ENCODE results near the gene RAP1GAP.

DNA sequence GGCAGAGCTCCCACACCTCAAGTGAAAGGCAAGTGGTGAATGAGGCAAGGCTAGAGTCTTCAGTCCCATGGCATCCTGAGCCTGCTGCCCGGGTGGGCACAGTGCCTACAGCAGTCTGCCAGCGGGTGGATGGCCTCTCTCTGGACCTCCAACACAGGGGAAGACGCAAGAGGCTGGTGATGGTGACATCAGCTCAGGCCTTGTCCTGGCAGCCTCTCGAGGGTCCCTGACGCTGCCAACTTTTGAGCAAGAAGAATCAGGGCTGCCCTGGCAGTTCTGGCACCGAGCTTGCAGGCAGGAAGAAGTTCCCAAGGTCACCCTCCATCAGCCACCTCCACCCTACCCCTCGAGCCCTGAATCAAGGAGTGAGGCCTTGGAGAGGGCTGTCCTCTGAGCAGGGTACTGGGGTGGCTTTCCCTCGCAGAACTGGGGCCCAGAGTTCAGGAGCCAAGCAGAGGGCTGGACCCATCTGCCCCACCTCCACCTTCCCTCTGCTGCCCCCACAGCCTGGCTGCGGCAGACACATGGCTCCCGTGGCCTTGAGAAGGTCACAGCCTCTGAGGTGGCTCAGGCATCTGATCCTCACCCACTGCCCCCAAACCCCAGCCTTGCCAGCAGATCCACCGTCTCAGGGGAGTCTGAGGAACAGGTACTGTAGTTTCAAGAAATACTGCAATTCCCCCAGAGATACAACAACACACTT, 5.8 kb downstream of the RAP1GAP start:
- TF ChIP-seq, protein P1, sequence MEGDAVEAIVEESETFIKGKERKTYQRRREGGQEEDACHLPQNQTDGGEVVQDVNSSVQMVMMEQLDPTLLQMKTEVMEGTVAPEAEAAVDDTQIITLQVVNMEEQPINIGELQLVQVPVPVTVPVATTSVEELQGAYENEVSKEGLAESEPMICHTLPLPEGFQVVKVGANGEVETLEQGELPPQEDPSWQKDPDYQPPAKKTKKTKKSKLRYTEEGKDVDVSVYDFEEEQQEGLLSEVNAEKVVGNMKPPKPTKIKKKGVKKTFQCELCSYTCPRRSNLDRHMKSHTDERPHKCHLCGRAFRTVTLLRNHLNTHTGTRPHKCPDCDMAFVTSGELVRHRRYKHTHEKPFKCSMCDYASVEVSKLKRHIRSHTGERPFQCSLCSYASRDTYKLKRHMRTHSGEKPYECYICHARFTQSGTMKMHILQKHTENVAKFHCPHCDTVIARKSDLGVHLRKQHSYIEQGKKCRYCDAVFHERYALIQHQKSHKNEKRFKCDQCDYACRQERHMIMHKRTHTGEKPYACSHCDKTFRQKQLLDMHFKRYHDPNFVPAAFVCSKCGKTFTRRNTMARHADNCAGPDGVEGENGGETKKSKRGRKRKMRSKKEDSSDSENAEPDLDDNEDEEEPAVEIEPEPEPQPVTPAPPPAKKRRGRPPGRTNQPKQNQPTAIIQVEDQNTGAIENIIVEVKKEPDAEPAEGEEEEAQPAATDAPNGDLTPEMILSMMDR (conservative IDR thresholded peaks at IDR 0.05): no peak
- no peak for TF ChIP-seq EZH2 (IDR thresholded peaks at IDR 0.05; ENCODE audit: low read depth)

All from PC-9 (cell line).